SK-N-SH treated with all-trans-retinoic acid at 6 μM for 48 hours (cell line): ENCODE results near the gene NDUFB2.

Experiments
- ATAC-seq: fragments of 200-7000 bp; cut with Tn5 transposase; 3 replicates; pipeline ENCODE4 v1.9.1; 2020; ENCODE audit warnings: mild to moderate bottlenecking, moderate library complexity
- ARNTL ChIP-seq: fragments of 450-650 bp; formaldehyde crosslinking; IDR thresholded peaks from 2 replicates; pipeline ENCODE4 v1.5.0; 2020; ENCODE audit warnings: low read depth, mild to moderate bottlenecking, moderate library complexity, borderline replicate concordance
- CSRNP3 ChIP-seq: fragments of 250-450 bp; sonication (Bioruptor Pico); IDR thresholded peaks from 2 replicates; pipeline ENCODE4 v1.5.1; 2021; ENCODE audit warnings: mild to moderate bottlenecking, moderate library complexity
- ESRRG ChIP-seq: fragments of 250-450 bp; sonication (Bioruptor Pico); IDR thresholded peaks from 2 replicates; pipeline ENCODE4 v1.6.1; 2021; ENCODE audit warnings: mild to moderate bottlenecking
- GLIS3 ChIP-seq: fragments of 250-450 bp; sonication (Bioruptor Pico); IDR thresholded peaks from 2 replicates; pipeline ENCODE4 v1.5.0; 2020; ENCODE audit warnings: mild to moderate bottlenecking, moderate library complexity
- ISL1 ChIP-seq: fragments of 250-450 bp; sonication (Bioruptor Pico); IDR thresholded peaks from 2 replicates; pipeline ENCODE4 v2.1.2; 2022; ENCODE audit warnings: mild to moderate bottlenecking, moderate library complexity
- POU6F1 ChIP-seq: fragments of 250-450 bp; sonication (Bioruptor Pico); IDR thresholded peaks from 2 replicates; pipeline ENCODE4 v1.8.0; 2021; ENCODE audit warnings: low read depth, mild to moderate bottlenecking, moderate library complexity, borderline replicate concordance
- RARB ChIP-seq: fragments of 250-450 bp; sonication (Bioruptor Pico); IDR thresholded peaks from 2 replicates; pipeline ENCODE4 v1.8.0; 2021; ENCODE audit warnings: mild to moderate bottlenecking, moderate library complexity
- SNAI2 ChIP-seq: fragments of 250-450 bp; sonication (Bioruptor Pico); IDR thresholded peaks from 2 replicates; pipeline ENCODE4 v1.5.0; 2020; ENCODE audit warnings: mild to moderate bottlenecking, moderate library complexity
- TCF4 ChIP-seq: fragments of 250-450 bp; sonication (Bioruptor Pico); IDR thresholded peaks from 2 replicates; pipeline ENCODE4 v1.8.0; 2021; ENCODE audit warnings: mild to moderate bottlenecking, moderate library complexity, borderline replicate concordance
- TSHZ2 ChIP-seq: fragments of 250-450 bp; sonication (Bioruptor Pico); IDR thresholded peaks from 2 replicates; pipeline ENCODE4 v1.5.0; 2020; ENCODE audit warnings: mild to moderate bottlenecking, moderate library complexity
- ZFP3 ChIP-seq: fragments of 250-450 bp; sonication (Bioruptor Pico); IDR thresholded peaks from 2 replicates; pipeline ENCODE4 v1.5.0; 2020; ENCODE audit warnings: mild to moderate bottlenecking, moderate library complexity
- ZNF565 ChIP-seq: fragments of 450-650 bp; formaldehyde crosslinking; conservative IDR thresholded peaks from 2 replicates; pipeline ENCODE4 v1.5.0; 2020; ENCODE audit warnings: low read depth, mild to moderate bottlenecking, moderate library complexity
- ZNF70 ChIP-seq: fragments of 450-650 bp; formaldehyde crosslinking; IDR thresholded peaks from 2 replicates; pipeline ENCODE4 v1.5.0; 2020; ENCODE audit warnings: mild to moderate bottlenecking, moderate library complexity
- ZNF8 ChIP-seq: fragments of 450-650 bp; formaldehyde crosslinking; IDR thresholded peaks from 2 replicates; pipeline ENCODE4 v1.5.0; 2020; ENCODE audit warnings: mild to moderate bottlenecking, moderate library complexity
- TF ChIP-seq, protein P1 (sequence below): fragments of 250-450 bp; sonication (Bioruptor Pico); IDR thresholded peaks from 2 replicates; pipeline ENCODE4 v1.8.0; 2020; ENCODE audit warnings: mild to moderate bottlenecking, moderate library complexity, borderline replicate concordance
- TF ChIP-seq, protein P2 (sequence below): fragments of 250-450 bp; sonication (Bioruptor Pico); IDR thresholded peaks from 2 replicates; pipeline ENCODE4 v1.5.1; 2020; ENCODE audit warnings: low read depth, mild to moderate bottlenecking, moderate library complexity

NDUFB2 gene

GRCh38 chr7:140688341-140688740, 8.2 kb upstream of the NDUFB2 start:
- ATAC-seq = no peak
- no peak for TF ChIP-seq ZNF70
- no peak for TF ChIP-seq ARNTL (CRISPR knock-in tag)
- TF ChIP-seq POU6F1 (CRISPR knock-in tag) = no peak
- TF ChIP-seq, protein P1, sequence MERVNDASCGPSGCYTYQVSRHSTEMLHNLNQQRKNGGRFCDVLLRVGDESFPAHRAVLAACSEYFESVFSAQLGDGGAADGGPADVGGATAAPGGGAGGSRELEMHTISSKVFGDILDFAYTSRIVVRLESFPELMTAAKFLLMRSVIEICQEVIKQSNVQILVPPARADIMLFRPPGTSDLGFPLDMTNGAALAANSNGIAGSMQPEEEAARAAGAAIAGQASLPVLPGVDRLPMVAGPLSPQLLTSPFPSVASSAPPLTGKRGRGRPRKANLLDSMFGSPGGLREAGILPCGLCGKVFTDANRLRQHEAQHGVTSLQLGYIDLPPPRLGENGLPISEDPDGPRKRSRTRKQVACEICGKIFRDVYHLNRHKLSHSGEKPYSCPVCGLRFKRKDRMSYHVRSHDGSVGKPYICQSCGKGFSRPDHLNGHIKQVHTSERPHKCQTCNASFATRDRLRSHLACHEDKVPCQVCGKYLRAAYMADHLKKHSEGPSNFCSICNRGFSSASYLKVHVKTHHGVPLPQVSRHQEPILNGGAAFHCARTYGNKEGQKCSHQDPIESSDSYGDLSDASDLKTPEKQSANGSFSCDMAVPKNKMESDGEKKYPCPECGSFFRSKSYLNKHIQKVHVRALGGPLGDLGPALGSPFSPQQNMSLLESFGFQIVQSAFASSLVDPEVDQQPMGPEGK = no peak
- TF ChIP-seq SNAI2 (CRISPR knock-in tag) = no peak
- TF ChIP-seq RARB = no peak
- no peak for TF ChIP-seq TCF4 (CRISPR knock-in tag)
- TF ChIP-seq, all 23 proteins: peak for 0

- TF ChIP-seq, protein P1 = no peak
- TF ChIP-seq CSRNP3 (CRISPR knock-in tag) = no peak
- TF ChIP-seq TSHZ2 = no peak
- TF ChIP-seq RARB = no peak
- no peak for TF ChIP-seq ISL1 (CRISPR knock-in tag)
- no peak for TF ChIP-seq ZNF565 (CRISPR knock-in tag)
- TF ChIP-seq, all 23 proteins: peak for 0
- ATAC-seq = no peak
These were observed 7.0 kb upstream of the NDUFB2 start for GRCh38 chr7:140689199-140690152.

DNA sequence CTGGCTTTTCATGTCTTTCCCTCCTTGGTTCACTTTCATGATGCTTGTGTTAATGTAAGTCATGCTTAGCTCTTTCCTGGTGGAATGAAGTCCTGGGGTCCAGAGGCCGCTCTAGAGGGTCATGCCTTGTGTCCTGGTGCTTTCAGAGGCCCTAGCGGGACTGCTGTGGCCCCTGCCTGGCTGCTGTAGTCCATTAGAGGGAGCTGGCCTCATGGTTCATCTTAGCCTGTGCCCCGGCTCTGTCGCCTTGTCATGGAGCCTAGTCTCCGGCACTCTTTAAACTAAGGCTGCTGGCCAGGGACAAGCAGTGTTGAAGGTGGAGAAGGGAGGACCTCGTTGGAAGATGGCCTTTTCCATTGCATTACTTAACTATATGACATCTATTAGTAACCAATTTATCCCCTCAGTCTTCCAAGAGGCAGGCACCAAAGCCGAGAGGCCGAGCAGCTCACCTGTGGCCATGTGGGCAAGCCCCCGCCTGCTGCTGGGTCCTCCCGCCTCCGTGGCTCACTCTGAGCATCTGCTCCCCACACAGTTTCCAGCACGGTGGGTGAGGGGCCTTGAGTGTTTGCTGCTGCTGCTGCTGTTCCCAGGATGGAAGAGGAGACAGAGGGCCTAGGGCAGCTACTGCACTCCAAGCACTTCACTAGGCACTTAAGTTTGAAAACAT, 5.0 kb upstream of the NDUFB2 start:
- ATAC-seq = no peak
- TF ChIP-seq ZNF8 (CRISPR knock-in tag) = no peak
- no peak for TF ChIP-seq POU6F1 (CRISPR knock-in tag)
- TF ChIP-seq ARNTL (CRISPR knock-in tag) = no peak
- no peak for TF ChIP-seq ZFP3 (CRISPR knock-in tag)
- TF ChIP-seq, protein P1 = no peak
- TF ChIP-seq, protein P2, sequence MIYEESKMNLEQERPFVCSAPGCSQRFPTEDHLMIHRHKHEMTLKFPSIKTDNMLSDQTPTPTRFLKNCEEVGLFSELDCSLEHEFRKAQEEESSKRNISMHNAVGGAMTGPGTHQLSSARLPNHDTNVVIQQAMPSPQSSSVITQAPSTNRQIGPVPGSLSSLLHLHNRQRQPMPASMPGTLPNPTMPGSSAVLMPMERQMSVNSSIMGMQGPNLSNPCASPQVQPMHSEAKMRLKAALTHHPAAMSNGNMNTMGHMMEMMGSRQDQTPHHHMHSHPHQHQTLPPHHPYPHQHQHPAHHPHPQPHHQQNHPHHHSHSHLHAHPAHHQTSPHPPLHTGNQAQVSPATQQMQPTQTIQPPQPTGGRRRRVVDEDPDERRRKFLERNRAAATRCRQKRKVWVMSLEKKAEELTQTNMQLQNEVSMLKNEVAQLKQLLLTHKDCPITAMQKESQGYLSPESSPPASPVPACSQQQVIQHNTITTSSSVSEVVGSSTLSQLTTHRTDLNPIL (CRISPR knock-in tag) = no peak
- no peak for TF ChIP-seq TSHZ2
- TF ChIP-seq ESRRG (CRISPR knock-in tag) = no peak
- no peak for TF ChIP-seq GLIS3
